Uterus (tissue), 4 donors: ENCODE measurements around the gene USP14. TPM values are rescaled to one million over a fixed set of nuclear protein-coding genes. Genes with fewer than 3 reads are reported as not detected.
A peak's percentile ranks its signal among the peaks of the same experiment; 100 is the strongest.
"Not testable (repeated sequence)": the region's sequence is repeated elsewhere in the genome, so short reads cannot be mapped to it uniquely, and the experiment has no call there.

Experiments used
- DNase-seq, 2 donors: peaks; one replicate each; pipeline ENCODE4 v3.0.0-alpha.2; 2019 to 2020
- H3K27ac ChIP-seq, 2 donors: fragments of 200-600 bp; sonication (generic); 1 replicate in 1 of 2; 2 replicates in 1 of 2; pipeline ENCODE4 v1.5.1; 2016 to 2018
- H3K27me3 ChIP-seq, 2 donors: fragments of 200-600 bp; sonication (generic); one replicate each; pipeline ENCODE4 v1.5.1; 2018 to 2019; ENCODE audit warnings: control low read depth in 1 of 2
- H3K36me3 ChIP-seq, 2 donors: fragments of 200-600 bp; sonication (generic); one replicate each; pipeline ENCODE4 v1.5.1; 2019; ENCODE audit warnings: control low read depth in 1 of 2
- H3K4me1 ChIP-seq, 2 donors: fragments of 200-600 bp; sonication (generic); one replicate each; pipeline ENCODE4 v1.5.1; 2018 to 2019; ENCODE audit warnings: control low read depth in 1 of 2
- H3K4me3 ChIP-seq, 2 donors: fragments of 200-600 bp; sonication (generic); 1 replicate in 1 of 2; 2 replicates in 1 of 2; pipeline ENCODE4 v1.5.1; 2018 to 2019; ENCODE audit warnings: mild to moderate bottlenecking in 1 of 2
- H3K9me3 ChIP-seq, 2 donors: fragments of 200-600 bp; sonication (generic); one replicate each; pipeline ENCODE4 v1.5.1; 2019; ENCODE audit warnings: control low read depth in 1 of 2
- CTCF ChIP-seq, 4 experiments: fragments of 200-600 bp in 2 of 4; fragments of 450-650 bp in 2 of 4; sonication (generic) in 2 of 4; IDR thresholded peaks; one replicate each; pipeline ENCODE4 v1.5.1; 2016 to 2019; ENCODE audit warnings: antibody characterized with exemption in 4 of 4, mild to moderate bottlenecking in 2 of 4, moderate library complexity in 1 of 4
- POLR2A ChIP-seq, 2 donors: fragments of 450-650 bp; IDR thresholded peaks; one replicate each; pipeline ENCODE4 v1.6.1; 2016; ENCODE audit warnings: antibody characterized with exemption in 2 of 2, mild to moderate bottlenecking in 1 of 2, moderate library complexity in 1 of 2
- intact Hi-C: fragments of 100-400 bp; cut with DNase I; formaldehyde crosslinking; loops from one replicate; pipeline ENCODE4 v1.15.1; 2023; ENCODE audit warnings: low total_unique reads
- total RNA-seq, 4 donors: library from RNA; depleted of rRNA in 3 of 4; stranded (reverse); fragments of >200 nt in 3 of 4; gene quantifications; one replicate each; pipeline versions ENCODE4 v1.1.0 to v1.2.4, GENCODE V29; 2014 to 2023
- donor health status: DM: yes; HTN: yes; CAD: no.

The USP14 gene
- total RNA-seq: 10 to 100 TPM; 52.5 to 86.1 (median 60.4) TPM

- Histone ChIP-seq H3K4me3 (peak within 1 kb of the TSS; percentile 62 to 99), H3K27ac (peak within 1 kb of the TSS; percentile 71 to 82), H3K27me3 (no peaks in the 10 kb centered on the region), H3K9me3 (no peaks in the 10 kb centered on the region), H3K4me1 (peaks cover 0 to 9% of the 10 kb centered on the region in 2 donors), H3K36me3 (peaks cover 0 to 2% of the 10 kb centered on the region in 2 donors)
- intact Hi-C loops: no loop called here
- TF ChIP-seq CTCF (IDR thresholded peaks at IDR 0.05): peak in 1 of 4 experiments; percentile 6
- TF ChIP-seq POLR2A (IDR thresholded peaks at IDR 0.05): peak in 1 of 2 donors; percentile 76
- DNase-seq: peak; percentile 95 to 96
Measured at GRCh38 chr18:158128-159036, at the start of gene USP14. Gene USP14, plus strand, starts transcription at chr18:158557. Its CDS starts 142 bp downstream, at chr18:158699.

GRCh38 chr18:108665-109063 lies 49.7 kb upstream of the USP14 start:
- H3K27me3 ChIP-seq, intact Hi-C loops, H3K4me3 ChIP-seq, H3K4me1 ChIP-seq, H3K36me3 ChIP-seq, H3K9me3 ChIP-seq, DNase-seq, H3K27ac ChIP-seq: not testable (repeated sequence)

- H3K4me3 ChIP-seq, H3K27ac ChIP-seq, H3K4me1 ChIP-seq, H3K36me3 ChIP-seq, H3K27me3 ChIP-seq, intact Hi-C loops, H3K9me3 ChIP-seq: not testable (repeated sequence)
- DNase-seq: peak in 1 of 2 donors; percentile 32
Measured at GRCh38 chr18:109130-109921, 49.0 kb upstream of the USP14 start.

- intact Hi-C loops, H3K27ac ChIP-seq, H3K36me3 ChIP-seq, H3K4me1 ChIP-seq, DNase-seq, H3K4me3 ChIP-seq, H3K27me3 ChIP-seq, H3K9me3 ChIP-seq: not testable (repeated sequence)
Measured at GRCh38 chr18:109922-110261, 48.5 kb upstream of the USP14 start.

GRCh38 chr18:110351-111201 lies 47.8 kb upstream of the USP14 start:
- peak in 1 of 2 donors; percentile 22 for DNase-seq
- H3K27ac ChIP-seq, H3K27me3 ChIP-seq, H3K9me3 ChIP-seq, H3K36me3 ChIP-seq, H3K4me1 ChIP-seq, H3K4me3 ChIP-seq, intact Hi-C loops: not testable (repeated sequence)

GRCh38 chr18:111306-112014 lies 46.9 kb upstream of the USP14 start:
- Histone ChIP-seq H3K27me3 (no peaks in the 10 kb centered on the region), H3K4me1 (no peaks in the 10 kb centered on the region), H3K9me3 (no peaks in the 10 kb centered on the region), H3K36me3 (no peaks in the 10 kb centered on the region), H3K4me3 (peak overlapping the region; percentile 16 to 33), H3K27ac (peak overlapping the region in 1 of 2 donors; percentile 57)
- DNase-seq: peak; percentile 18 to 73
- TF ChIP-seq CTCF (IDR thresholded peaks at IDR 0.05): no peak
- TF ChIP-seq POLR2A (IDR thresholded peaks at IDR 0.05): no peak
- intact Hi-C loops: no loop called here

- peak overlapping the region in 1 of 2 donors; percentile 33 for H3K4me3 ChIP-seq
- H3K27me3 ChIP-seq, H3K36me3 ChIP-seq, H3K4me1 ChIP-seq, intact Hi-C loops, H3K9me3 ChIP-seq: not testable (repeated sequence)
- peak; percentile 31 to 40 for DNase-seq
- peak overlapping the region in 1 of 2 donors; percentile 57 for H3K27ac ChIP-seq
Measured at GRCh38 chr18:112015-112733, 46.2 kb upstream of the USP14 start.

- intact Hi-C loops, H3K27me3 ChIP-seq, H3K27ac ChIP-seq, H3K36me3 ChIP-seq, H3K4me3 ChIP-seq, H3K9me3 ChIP-seq, DNase-seq, H3K4me1 ChIP-seq: not testable (repeated sequence)
Measured at GRCh38 chr18:120539-121260, 37.7 kb upstream of the USP14 start.
